Right kidney (tissue), 1 donor: Measurements from ENCODE around the gene KRT1.
A peak's percentile ranks its signal among the peaks of the same experiment; 100 is the strongest.

Experiments used
- DNase-seq: peaks from one replicate; pipeline ENCODE4 v3.0.0-alpha.2; 2016

Gene KRT1

GRCh38 chr12:52659395-52659794 lies 20.8 kb downstream of the KRT1 start:
- DNase-seq, result no peak

GRCh38 chr12:52658196-52658595 lies 22.0 kb downstream of the KRT1 start:
- no peak for DNase-seq

- no peak for DNase-seq
Observed at GRCh38 chr12:52657250-52657902, 22.8 kb downstream of the KRT1 start.

- no peak for DNase-seq
Observed at GRCh38 chr12:52656616-52657015, 23.6 kb downstream of the KRT1 start.

GRCh38 chr12:52655720-52656124 lies 24.5 kb downstream of the KRT1 start:
- DNase-seq, result no peak

GRCh38 chr12:52655251-52655650 lies 25.0 kb downstream of the KRT1 start:
- no peak for DNase-seq

- no peak for DNase-seq
Observed at GRCh38 chr12:52651726-52652261, 28.4 kb downstream of the KRT1 start, which contains the start of gene KRT2. Gene KRT2 (minus strand): TSS chr12:52652211. CDS start chr12:52652142, 69 bp downstream.

- DNase-seq, result peak; percentile 4
Observed at GRCh38 chr12:52650520-52651081, 29.6 kb downstream of the KRT1 start.

- no peak for DNase-seq
Observed at GRCh38 chr12:52649066-52649465, 31.1 kb downstream of the KRT1 start.

- no peak for DNase-seq
Observed at GRCh38 chr12:52648012-52648550, 32.1 kb downstream of the KRT1 start.

- DNase-seq, result no peak
Observed at GRCh38 chr12:52647601-52648000, 32.6 kb downstream of the KRT1 start.

- no peak for DNase-seq
Observed at GRCh38 chr12:52646613-52647012, 33.6 kb downstream of the KRT1 start.

GRCh38 chr12:52645982-52646381 lies 34.2 kb downstream of the KRT1 start:
- no peak for DNase-seq

GRCh38 chr12:52645120-52645761 lies 35.0 kb downstream of the KRT1 start:
- no peak for DNase-seq

GRCh38 chr12:52644078-52644415 lies 36.2 kb downstream of the KRT1 start:
- DNase-seq, result no peak

- no peak for DNase-seq
Observed at GRCh38 chr12:52643233-52644077, 36.8 kb downstream of the KRT1 start.

- no peak for DNase-seq
Observed at GRCh38 chr12:52641468-52641867, 38.7 kb downstream of the KRT1 start.

- no peak for DNase-seq
Observed at GRCh38 chr12:52637299-52637698, 42.9 kb downstream of the KRT1 start.

GRCh38 chr12:52636592-52637258 lies 43.5 kb downstream of the KRT1 start:
- no peak for DNase-seq

GRCh38 chr12:52636189-52636588 lies 44.0 kb downstream of the KRT1 start:
- DNase-seq, result no peak

- DNase-seq, result no peak
Observed at GRCh38 chr12:52634266-52635056, 45.7 kb downstream of the KRT1 start.
